Measurements from ENCODE around the gene ADAMTSL3. TPM values are rescaled to one million over a fixed set of nuclear protein-coding genes. Genes with fewer than 3 reads are reported as not detected.

ADAMTSL3 gene
- total RNA-seq, 2 experiments from 2014 or later, result not detected

DNA sequence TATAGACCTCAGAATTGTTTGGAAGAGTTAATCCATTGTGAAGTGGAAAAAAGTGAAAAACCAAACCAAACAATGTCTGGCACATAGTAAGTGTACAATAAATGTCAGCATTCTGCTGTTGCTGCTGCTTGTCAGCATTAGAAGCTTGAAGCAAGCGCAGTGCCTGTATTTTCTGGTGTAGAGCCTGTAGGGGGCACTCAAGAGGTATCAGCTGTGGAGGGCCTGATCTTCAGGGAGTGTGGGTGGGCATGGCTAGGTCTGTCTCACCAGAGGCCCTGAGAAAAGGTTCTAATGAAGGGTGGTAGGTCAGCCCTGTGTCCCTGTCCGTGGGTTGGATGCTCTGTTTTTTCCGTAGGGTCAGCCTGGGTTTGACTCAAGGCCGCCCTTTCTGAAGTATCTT, 3.6 kb downstream of the ADAMTSL3 start:
- DNase-seq (no peak), ATAC-seq (ENCODE audit: poor library complexity) (no peak)
- TF ChIP-seq, protein P1, sequence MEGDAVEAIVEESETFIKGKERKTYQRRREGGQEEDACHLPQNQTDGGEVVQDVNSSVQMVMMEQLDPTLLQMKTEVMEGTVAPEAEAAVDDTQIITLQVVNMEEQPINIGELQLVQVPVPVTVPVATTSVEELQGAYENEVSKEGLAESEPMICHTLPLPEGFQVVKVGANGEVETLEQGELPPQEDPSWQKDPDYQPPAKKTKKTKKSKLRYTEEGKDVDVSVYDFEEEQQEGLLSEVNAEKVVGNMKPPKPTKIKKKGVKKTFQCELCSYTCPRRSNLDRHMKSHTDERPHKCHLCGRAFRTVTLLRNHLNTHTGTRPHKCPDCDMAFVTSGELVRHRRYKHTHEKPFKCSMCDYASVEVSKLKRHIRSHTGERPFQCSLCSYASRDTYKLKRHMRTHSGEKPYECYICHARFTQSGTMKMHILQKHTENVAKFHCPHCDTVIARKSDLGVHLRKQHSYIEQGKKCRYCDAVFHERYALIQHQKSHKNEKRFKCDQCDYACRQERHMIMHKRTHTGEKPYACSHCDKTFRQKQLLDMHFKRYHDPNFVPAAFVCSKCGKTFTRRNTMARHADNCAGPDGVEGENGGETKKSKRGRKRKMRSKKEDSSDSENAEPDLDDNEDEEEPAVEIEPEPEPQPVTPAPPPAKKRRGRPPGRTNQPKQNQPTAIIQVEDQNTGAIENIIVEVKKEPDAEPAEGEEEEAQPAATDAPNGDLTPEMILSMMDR (IDR thresholded peaks at IDR 0.05), result no peak
- H3K27me3 ChIP-seq (ENCODE audit: control insufficient read depth in 1 of 2, insufficient read depth in 2 of 2, low read length in 2 of 2), result peaks cover 13 to 18% of the 10 kb centered on the region in 2 experiments
- no peaks in the 10 kb centered on the region for H3K36me3 Mint-ChIP-seq (ENCODE audit: low read depth)
- no peaks in the 10 kb centered on the region for H3K36me3 ChIP-seq (ENCODE audit: insufficient read depth, low read length)
- H3K4me1 Mint-ChIP-seq (ENCODE audit: low read depth), result no peaks in the 10 kb centered on the region
- H3K4me1 ChIP-seq (ENCODE audit: insufficient read depth, low read length), result no peaks in the 10 kb centered on the region
- POLR2A ChIA-PET, result no interaction called here
- no peak overlapping the region for H3K4me3 ChIP-seq (ENCODE audit: low read length)
- no peak overlapping the region for H3K27ac Mint-ChIP-seq
- peaks cover 0 to 24% of the 10 kb centered on the region in 2 experiments for H3K9me3 ChIP-seq (ENCODE audit: control insufficient read depth in 1 of 2, insufficient read depth in 1 of 2, low read length in 2 of 2)
- no peak overlapping the region for H3K4me3 Mint-ChIP-seq
- no peaks in the 10 kb centered on the region for H3K9me3 Mint-ChIP-seq
- intact Hi-C loops (cut with DNase I, micrococcal nuclease), result no loop called here
- H3K27ac ChIP-seq (ENCODE audit: low read depth in 1 of 2, low read length in 2 of 2), result no peak overlapping the region
- CTCF ChIA-PET, result no interaction called here
- peaks cover 32% of the 10 kb centered on the region for H3K27me3 Mint-ChIP-seq

DNA sequence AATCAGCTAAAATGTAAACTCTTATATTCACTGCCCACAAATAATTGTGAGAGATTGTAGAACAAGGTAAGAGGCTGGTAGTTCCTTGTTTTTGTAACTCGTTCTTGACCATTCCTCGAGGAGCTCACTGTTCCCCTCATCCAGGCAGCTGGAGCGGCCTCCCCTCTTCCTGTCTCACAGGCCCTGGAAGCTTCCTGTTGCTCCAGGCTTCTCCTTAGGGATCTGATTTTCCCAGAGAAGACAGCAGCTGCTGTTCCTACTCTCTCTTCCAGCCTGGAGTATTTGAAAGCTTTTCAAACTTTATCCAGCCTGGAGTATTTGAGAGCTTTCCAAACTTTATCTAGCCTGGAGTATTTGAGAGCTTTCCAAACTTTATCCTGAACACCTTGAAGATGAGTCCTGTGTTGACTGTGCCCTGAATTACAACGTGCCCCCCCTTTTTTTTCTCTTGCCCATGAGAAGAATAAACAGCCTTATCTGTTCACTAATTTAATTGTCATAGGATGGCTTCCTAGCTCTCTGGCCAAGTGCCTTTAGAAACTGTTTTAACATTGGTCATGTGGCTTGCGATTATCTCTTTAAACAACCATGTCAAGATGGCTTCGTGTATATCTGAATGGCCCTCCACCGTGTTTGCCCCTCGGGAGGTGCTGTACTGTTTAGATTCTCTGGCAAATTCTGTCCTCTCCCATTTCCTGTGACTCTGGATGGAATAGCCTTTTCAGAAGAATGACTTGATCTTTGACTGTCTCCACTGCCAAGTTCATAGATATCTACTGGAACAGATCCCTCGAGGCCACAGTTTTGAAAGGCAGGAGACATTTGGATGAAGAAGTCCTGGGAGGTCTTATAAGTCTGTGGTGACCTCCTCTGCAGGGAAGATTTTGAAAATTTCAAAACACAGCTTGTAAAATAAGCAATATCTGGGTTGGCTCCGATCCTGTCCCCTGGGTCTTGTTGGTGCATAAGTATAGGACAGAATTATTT, 4.8 kb downstream of the ADAMTSL3 start:
- no peak for DNase-seq
- intact Hi-C loops (cut with DNase I, micrococcal nuclease), result no loop called here
- no peaks in the 10 kb centered on the region for H3K4me1 ChIP-seq (ENCODE audit: insufficient read depth, low read length)
- POLR2A ChIA-PET, result no interaction called here
- H3K4me3 ChIP-seq (ENCODE audit: low read length), result no peak overlapping the region
- H3K9me3 ChIP-seq (ENCODE audit: control insufficient read depth in 1 of 2, insufficient read depth in 1 of 2, low read length in 2 of 2), result peaks cover 0 to 19% of the 10 kb centered on the region in 2 experiments
- no peak overlapping the region for H3K27ac ChIP-seq (ENCODE audit: low read depth in 1 of 2, low read length in 2 of 2)
- Mint-ChIP-seq H3K27ac (no peak overlapping the region), H3K4me1 (ENCODE audit: low read depth) (no peaks in the 10 kb centered on the region), H3K4me3 (no peak overlapping the region), H3K27me3 (peaks cover 25% of the 10 kb centered on the region), H3K36me3 (ENCODE audit: low read depth) (no peaks in the 10 kb centered on the region), H3K9me3 (no peaks in the 10 kb centered on the region)
- TF ChIP-seq, protein P1 (IDR thresholded peaks at IDR 0.05), result no peak
- CTCF ChIA-PET, result no interaction called here
- no peaks in the 10 kb centered on the region for H3K36me3 ChIP-seq (ENCODE audit: insufficient read depth, low read length)
- no peak for ATAC-seq (ENCODE audit: poor library complexity)
- H3K27me3 ChIP-seq (ENCODE audit: control insufficient read depth in 1 of 2, insufficient read depth in 2 of 2, low read length in 2 of 2), result peaks cover 10 to 13% of the 10 kb centered on the region in 2 experiments

DNA sequence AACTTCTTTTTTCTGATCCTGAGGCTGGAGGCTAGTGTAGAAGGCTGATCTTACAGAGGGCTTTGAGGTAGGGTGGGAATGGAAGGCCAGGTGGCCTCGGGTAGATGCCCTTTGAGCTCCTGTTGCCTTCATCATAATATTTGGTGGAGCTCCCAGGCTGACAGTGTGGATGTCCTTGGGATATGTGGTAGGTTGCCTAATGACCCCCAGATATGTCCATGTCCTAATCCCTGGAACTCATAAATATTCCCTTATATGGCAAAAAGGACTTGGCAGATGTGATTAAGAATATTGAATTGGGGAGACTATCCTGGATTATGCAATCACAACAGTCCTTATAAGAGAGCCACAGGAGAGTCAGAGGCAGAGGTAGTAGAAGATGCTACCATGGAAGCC, 5.5 kb downstream of the ADAMTSL3 start:
- TF ChIP-seq, protein P1 (IDR thresholded peaks at IDR 0.05), result no peak
- DNase-seq (no peak), ATAC-seq (ENCODE audit: poor library complexity) (no peak)
- Mint-ChIP-seq H3K27ac (no peak overlapping the region), H3K36me3 (ENCODE audit: low read depth) (no peaks in the 10 kb centered on the region), H3K4me1 (ENCODE audit: low read depth) (no peaks in the 10 kb centered on the region), H3K9me3 (no peaks in the 10 kb centered on the region), H3K27me3 (peaks cover 25% of the 10 kb centered on the region), H3K4me3 (no peak overlapping the region)
- no peaks in the 10 kb centered on the region for H3K4me1 ChIP-seq (ENCODE audit: insufficient read depth, low read length)
- no peaks in the 10 kb centered on the region for H3K36me3 ChIP-seq (ENCODE audit: insufficient read depth, low read length)
- H3K27me3 ChIP-seq (ENCODE audit: control insufficient read depth in 1 of 2, insufficient read depth in 2 of 2, low read length in 2 of 2), result peaks cover 10% of the 10 kb centered on the region in 2 experiments
- no peak overlapping the region for H3K27ac ChIP-seq (ENCODE audit: low read depth in 1 of 2, low read length in 2 of 2)
- no peak overlapping the region for H3K4me3 ChIP-seq (ENCODE audit: low read length)
- ChIA-PET CTCF (no interaction called here), POLR2A (no interaction called here)
- H3K9me3 ChIP-seq (ENCODE audit: control insufficient read depth in 1 of 2, insufficient read depth in 1 of 2, low read length in 2 of 2), result peaks cover 0 to 15% of the 10 kb centered on the region in 2 experiments
- intact Hi-C loops (cut with DNase I, micrococcal nuclease), result no loop called here
